GM18951 (cell line): ENCODE measurements around the gene UBE2H.

Source experiments
- POLR2A ChIP-seq: IDR thresholded peaks from 4 replicates; pipeline ENCODE4 v1.6.1; 2011; ENCODE audit warnings: mild to moderate bottlenecking; ENCODE audit not compliant: insufficient read length, insufficient read depth; ENCODE audit errors: extremely low read depth
- in situ Hi-C: fragments of 300-500 bp; cut with MboI; formaldehyde crosslinking; loops from one replicate; pipeline ENCODE4 v1.12.0; 2022; ENCODE audit warnings: low sequenced_read_pairs, mixed read lengths, inconsistent platforms; ENCODE audit not compliant: unreplicated experiment

UBE2H gene

DNA sequence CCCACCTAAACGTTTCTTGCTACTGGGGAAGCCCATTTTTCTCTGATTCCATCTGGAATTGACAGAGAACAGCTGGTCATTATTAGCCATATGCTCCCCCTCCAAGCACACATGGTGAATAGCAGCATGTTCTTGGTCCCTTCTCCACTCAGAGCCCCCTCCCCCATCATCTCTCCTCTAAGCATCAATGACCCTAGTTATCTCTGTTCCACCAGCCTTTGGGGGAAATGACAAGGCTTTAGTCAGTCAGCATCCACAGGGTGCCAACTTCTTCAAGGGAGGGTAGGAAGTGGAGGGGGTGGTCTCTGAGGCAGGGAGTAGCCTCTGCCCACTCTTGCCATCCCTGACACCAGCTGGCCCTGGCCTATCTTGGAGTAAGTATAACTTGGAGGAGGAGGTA, 163.1 kb downstream of the UBE2H start:
- in situ Hi-C loops: no loop called here
- TF ChIP-seq POLR2A: no peak

DNA sequence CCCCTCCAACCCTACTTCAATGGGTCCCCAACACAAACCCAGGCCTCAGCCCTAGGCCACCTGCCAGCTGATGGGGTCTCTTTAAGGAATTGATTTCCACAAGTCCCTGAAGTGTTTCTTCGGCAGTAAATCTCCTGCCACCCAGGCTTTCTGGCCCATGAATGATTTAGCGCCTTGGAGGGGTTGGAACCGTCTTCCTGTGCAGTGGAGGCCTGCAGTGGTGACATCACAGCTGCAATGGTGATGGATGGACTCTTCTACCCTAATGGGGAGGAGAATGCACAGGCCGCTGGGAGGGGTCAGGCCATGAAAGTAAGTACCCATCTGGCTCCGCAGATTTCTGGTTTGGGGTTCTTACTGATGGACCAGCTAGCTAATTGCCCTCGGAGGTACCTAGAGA, 163.8 kb downstream of the UBE2H start:
- TF ChIP-seq POLR2A: no peak
- in situ Hi-C loops: no loop called here

DNA sequence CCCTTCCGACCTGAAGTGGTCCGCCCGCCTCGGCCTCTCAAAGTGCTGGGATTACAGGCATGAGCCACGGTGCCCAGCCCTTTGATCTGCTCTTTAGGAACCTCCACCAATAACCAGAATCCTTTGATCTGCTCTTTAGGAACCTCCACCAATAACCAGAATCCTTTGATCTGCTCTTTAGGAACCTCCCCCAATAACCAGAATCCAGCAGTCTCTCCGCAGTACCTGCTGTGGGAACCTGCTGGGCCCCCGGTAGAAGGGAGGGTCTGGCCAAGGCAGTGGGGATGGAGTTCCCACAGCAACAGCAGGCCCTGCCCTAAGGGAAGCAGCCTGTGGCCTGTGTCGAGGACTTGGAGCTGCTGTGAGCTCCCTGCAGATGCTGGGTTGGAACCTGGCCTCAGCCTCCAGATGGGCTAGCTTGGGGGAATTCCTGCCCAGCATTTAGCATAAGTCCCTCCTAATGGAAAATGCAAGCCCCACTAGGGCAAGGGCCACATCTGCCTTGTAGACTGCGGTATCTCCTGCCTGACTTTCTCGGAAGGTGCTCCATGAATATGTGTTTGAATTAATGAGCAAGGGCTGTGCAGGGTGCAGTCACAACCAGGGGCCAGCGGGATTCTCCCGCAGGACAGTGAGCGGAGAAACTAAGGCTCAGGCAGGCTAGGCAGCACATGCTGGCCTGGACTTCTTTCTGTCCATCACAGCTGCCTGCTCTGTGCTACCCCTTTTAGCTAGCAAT, 165.8 kb downstream of the UBE2H start:
- no peak for TF ChIP-seq POLR2A
- in situ Hi-C loops: no loop called here

DNA sequence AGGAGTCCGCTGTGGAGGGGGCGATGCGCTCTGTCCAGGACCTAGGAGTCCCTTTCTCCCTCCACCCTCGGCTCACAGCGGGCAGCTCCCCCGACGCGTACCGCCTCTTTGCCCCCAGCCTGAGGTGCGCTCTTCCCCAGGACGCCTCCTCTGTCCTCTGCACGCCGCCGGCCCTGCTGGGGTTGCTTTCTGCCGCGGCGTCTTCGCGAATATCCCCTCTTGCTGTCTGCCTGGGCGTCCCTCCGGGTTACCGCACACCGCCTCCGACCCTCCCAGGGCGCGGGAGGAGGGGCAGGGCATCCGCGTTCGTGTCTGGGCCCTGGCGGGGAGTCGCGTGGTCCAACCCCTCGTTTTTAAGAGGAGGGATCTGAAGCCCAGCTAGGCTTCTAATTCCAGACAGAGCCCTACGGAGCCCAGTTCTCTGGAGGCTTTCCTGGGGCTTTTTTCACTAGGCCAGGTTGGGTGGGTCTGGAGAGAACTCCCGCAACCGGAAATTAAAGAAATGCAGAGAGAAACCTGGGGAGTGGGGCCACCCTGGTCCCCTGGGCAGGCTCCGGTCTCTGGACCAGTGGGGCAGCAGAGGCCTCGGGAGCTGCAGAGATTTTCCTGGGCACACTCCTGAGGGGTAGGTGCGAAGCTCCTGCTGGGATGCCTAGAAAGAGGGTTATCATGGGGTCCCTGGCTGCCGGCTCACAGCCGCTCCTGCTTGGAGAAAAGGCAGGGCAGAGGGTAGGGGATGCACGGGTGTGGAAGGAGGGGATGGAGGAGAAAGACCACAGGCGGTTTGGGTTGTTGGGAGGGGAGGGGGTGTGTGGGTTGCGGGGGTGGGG, 166.9 kb downstream of the UBE2H start:
- in situ Hi-C loops: no loop called here
- TF ChIP-seq POLR2A: no peak

DNA sequence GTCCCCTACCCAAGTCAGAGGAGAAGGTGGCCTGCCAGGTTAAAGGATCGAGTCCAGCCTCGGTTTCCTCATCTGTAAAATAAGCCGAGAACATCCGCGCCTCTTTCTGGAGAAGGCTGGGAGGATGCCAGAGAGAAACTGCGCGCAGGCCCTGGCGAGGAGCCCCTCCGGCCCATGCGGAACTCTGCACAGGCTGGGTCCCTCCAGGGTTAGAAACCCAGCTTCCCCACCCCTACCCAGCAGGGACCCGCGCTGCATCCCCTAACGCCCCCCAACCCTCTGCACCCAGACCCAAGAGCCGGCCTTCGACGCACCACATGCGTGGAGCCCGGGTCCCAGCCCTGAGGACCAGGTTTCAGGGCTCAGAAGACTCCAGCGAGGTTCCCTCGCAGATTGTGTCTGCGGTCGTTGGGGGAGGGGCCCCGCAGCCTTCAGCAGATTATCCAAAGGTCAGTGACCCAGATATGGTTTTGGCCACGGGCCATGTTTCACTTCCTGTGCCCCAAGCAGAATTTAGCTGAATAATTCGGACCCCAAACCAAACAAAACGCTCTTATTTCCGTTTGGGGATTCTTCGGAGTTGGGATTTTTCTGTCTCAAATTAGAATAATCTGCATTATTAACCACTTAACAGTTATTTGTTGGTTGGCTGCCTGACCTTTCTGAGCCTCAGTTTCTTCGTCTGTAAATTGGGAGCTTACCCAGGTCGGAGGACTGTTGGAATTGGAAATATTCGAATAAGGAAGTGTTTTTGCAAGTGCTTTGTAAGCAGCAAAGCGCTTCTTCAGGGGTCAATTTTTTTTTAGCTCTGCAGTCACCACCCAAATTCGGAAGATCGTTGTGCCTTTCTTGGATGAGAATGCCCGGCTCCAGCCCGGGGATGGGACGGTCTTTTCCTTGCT, 167.7 kb downstream of the UBE2H start:
- in situ Hi-C loops: no loop called here
- TF ChIP-seq POLR2A: no peak

DNA sequence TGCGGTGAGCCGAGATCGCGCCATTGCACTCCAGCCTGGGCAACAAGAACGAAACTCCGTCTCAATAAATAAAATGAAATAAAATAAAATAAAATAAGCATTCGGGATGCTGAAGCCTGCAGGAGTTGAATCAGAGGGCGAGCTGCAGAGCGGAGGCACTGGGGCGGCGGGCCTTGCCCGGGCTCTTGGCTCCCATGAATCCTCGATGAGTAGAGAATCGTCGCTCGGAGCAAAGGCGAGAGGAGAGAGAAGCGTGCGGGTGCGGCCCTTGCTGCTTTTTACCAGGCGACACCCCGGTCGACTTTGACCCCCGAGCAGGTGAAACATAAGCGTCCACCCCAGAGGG, 168.3 kb downstream of the UBE2H start:
- in situ Hi-C loops: no loop called here

DNA sequence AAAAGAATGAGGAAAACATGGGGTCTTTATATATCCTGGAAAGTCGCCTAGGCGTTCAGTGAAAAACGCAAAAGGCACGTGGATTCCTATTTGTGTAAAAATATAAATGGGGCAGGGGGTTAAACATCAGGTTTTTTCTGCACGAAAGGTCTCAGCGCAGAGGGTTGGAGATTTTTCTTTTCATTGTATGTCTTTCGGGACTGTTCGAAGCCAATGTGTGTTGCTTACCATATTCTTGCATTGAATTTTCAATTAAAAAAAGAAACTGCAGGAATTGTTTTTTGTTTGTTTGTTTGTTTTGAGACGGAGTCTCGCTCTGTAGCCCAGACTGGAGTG, 169.2 kb downstream of the UBE2H start:
- in situ Hi-C loops: no loop called here
- TF ChIP-seq POLR2A: no peak

More for the DNA sequence above, 168.3 kb downstream of the UBE2H start:
- no peak for TF ChIP-seq POLR2A

DNA sequence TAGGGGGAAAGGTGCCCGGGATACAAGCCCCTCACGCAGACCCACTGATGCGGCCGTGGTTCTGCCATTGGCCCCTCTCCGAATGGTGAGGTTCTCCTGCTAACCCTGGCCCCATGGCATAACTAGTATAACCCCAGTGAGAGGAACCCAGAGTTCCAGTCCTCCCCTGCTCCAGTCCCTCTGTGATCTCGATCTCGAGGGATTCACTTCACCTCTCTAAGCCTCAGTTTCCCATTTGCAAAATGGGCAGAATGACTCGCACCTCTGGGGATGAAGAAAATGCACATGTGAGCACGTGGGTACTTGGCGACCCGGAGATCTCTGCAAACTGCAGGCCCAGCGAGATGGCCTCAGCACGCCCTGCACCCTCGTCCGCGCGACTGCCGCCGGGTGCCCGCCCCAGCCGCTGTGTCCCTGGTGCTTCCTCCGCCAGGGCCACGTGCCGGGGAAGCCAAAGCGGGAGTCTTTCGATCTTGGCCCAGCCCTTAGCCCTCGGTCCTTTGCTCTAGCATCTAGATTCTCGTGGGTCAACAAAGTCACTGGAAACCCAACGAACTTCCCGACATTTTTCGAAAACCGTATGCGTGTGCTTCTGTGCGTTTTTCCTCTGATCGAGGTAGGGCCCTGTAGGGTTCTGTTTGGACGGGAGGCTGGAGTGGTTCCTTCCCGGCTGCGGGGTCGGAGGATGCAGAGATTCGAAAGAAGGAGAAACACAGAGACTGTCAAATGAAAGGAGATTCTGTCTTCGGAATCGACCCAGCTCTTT, 169.8 kb downstream of the UBE2H start:
- in situ Hi-C loops: no loop called here
- TF ChIP-seq POLR2A: no peak

DNA sequence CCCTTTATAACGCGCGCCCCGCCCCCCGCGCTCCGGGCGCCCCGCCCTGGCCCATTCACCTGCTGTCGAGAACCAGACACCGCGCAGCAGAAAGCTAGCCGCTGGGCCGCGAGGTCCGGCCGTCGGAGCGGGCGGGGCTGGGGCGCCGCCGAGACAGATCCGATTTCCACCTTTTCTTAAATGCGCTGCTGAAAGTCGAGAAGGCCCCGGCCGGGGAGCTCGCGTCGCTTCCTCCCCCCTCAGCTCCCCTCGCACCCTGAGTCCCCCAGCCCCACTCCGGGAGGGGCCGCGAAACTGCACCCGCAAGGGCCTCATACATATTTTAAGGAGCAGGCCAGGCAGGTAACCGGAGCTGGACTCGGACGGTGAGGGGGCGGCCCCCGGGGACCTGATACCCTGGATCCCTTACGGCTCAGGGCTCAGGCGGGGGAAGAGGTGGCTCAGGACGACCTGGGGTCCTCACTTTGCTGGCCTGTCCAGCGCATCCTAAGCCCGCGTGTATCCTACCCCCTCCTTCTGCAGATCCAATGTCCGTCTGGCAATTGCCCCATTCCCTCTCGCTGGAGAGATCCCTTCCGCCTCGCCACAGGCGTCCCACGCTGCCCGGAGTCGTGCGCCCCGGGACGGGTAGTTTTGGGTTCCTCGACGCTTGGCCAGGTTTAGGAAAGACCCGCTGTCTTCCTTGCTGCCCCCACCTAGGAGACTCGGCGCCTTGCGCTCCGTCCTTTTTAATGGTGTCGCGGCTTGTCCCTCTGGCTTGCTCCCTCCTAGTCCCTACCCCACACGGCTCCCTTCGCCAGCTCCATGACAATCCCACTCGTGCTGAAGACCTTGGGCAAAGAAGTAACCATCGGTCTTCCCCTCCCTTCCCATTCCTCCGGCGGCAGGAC, 170.6 kb downstream of the UBE2H start:
- no peak for TF ChIP-seq POLR2A
- in situ Hi-C loops: no loop called here

DNA sequence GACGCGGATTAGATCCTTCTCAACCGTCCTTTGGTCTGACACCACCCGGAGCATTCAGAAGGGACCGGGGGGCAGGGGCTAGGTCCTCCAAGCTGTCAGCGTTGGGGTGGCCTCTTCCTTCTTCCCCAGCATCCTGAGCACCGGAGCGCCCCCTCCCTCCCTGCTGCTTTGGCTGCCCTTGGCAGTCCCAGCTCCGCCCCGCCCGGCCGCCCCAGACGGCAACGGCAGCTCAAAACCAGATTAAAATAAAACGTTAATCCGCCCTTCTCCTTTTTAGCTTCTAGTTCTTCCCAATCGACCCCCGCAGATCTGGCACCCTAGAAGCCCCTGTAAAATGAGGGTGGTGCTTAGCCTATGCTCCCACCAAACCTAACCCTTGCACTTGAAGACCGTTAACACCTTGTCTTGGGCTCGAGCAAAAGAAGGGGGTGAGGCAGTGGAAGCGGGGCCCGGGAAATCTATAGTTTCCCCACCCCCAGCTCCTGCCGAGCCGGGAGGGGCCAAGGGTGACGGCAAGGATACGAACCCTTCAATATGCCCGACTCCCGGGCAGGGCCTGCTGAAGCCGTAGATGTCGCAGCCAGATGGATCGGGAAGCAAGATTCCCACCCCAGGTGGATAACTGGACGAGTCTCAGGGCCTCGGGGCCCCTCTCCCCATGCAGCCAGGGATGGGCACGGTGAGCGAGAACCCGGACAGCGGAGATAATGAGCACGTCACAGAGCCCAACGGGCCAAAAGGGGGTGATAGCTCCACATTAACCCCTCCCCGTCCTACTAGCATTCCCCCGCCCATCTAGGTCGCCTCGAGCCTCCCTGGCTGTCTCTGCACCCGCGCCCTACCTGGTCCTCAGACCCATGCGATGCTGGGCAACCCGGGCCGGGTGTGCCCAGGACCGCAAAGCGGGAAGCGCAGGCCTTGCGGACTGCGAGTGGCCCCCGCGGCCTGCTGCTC, 171.5 kb downstream of the UBE2H start:
- in situ Hi-C loops: no loop called here
- TF ChIP-seq POLR2A: no peak
